NCI-H146 treated with DMSO at 0.1 percent for 48 hours (cell line): ENCODE measurements around the gene BLID.

Source experiments
- DNase-seq: peaks from one replicate; lab custom pipeline; 2025; ENCODE audit not compliant: unreplicated experiment; lab: John Stamatoyannopoulos, UW

Gene BLID

GRCh38 chr11:122115524-122116379 is at the start of gene BLID:
Gene BLID, minus strand, starts transcription at chr11:122116215. Its CDS starts 293 bp downstream, at chr11:122115922.
- DNase-seq: no peak

GRCh38 chr11:122163053-122163819 is 47.2 kb upstream of the BLID start:
- DNase-seq: no peak

GRCh38 chr11:122162095-122162494 is 46.1 kb upstream of the BLID start:
- DNase-seq: no peak

GRCh38 chr11:122160841-122161590 is 45.0 kb upstream of the BLID start:
- no peak for DNase-seq

GRCh38 chr11:122159861-122160260 is 43.8 kb upstream of the BLID start:
- DNase-seq: no peak

- no peak for DNase-seq
These were observed 43.2 kb upstream of the BLID start for GRCh38 chr11:122159173-122159721.

- no peak for DNase-seq
These were observed 42.2 kb upstream of the BLID start for GRCh38 chr11:122158171-122158570.

GRCh38 chr11:122157653-122158161 is 41.7 kb upstream of the BLID start:
- no peak for DNase-seq

- DNase-seq: no peak
These were observed 40.9 kb upstream of the BLID start for GRCh38 chr11:122156940-122157382.

GRCh38 chr11:122155765-122156527 is 39.9 kb upstream of the BLID start:
- no peak for DNase-seq

- no peak for DNase-seq
These were observed 39.0 kb upstream of the BLID start for GRCh38 chr11:122154994-122155393.

GRCh38 chr11:122154227-122154626 is 38.2 kb upstream of the BLID start:
- no peak for DNase-seq

- no peak for DNase-seq
These were observed 37.7 kb upstream of the BLID start for GRCh38 chr11:122153746-122154145.

GRCh38 chr11:122150216-122151124 is 34.5 kb upstream of the BLID start:
- no peak for DNase-seq

- no peak for DNase-seq
These were observed 33.2 kb upstream of the BLID start for GRCh38 chr11:122149202-122149601.

- DNase-seq: no peak
These were observed 30.5 kb upstream of the BLID start for GRCh38 chr11:122146475-122146874.

GRCh38 chr11:122145715-122146274 is 29.8 kb upstream of the BLID start:
- no peak for DNase-seq

- no peak for DNase-seq
These were observed 28.7 kb upstream of the BLID start for GRCh38 chr11:122144752-122145151.

GRCh38 chr11:122141725-122142124 is 25.7 kb upstream of the BLID start:
- DNase-seq: no peak
